ENCODE results near the gene RALGAPA2. TPM values are rescaled to one million over a fixed set of nuclear protein-coding genes. Genes with fewer than 3 reads are reported as not detected.

Gene RALGAPA2
- total RNA-seq, 2 donors from 2014 or later, result 27.8 to 28.5 TPM

GRCh38 chr20:20499439-20499838 is 213.0 kb downstream of the RALGAPA2 start:
- TF ChIP-seq CTCF (IDR thresholded peaks at IDR 0.05), result no peak
- H3K36me3 ChIP-seq, result peaks cover 41% of the 10 kb centered on the region
- no peak overlapping the region for H3K4me3 ChIP-seq
- H3K27me3 ChIP-seq, result no peaks in the 10 kb centered on the region
- H3K27ac ChIP-seq, result no peak overlapping the region
- H3K4me1 ChIP-seq, result peaks cover 0 to 3% of the 10 kb centered on the region in 2 donors
- H3K9me3 ChIP-seq, result no peaks in the 10 kb centered on the region
- DNase-seq (ENCODE audit: low spot score), result no peak

- H3K9me3 ChIP-seq, result no peaks in the 10 kb centered on the region
- H3K36me3 ChIP-seq, result peaks cover 37% of the 10 kb centered on the region
- no peak overlapping the region for H3K4me3 ChIP-seq
- H3K27me3 ChIP-seq, result no peaks in the 10 kb centered on the region
- H3K4me1 ChIP-seq, result peaks cover 0 to 3% of the 10 kb centered on the region in 2 donors
- TF ChIP-seq CTCF (IDR thresholded peaks at IDR 0.05), result no peak
- H3K27ac ChIP-seq, result no peak overlapping the region
- DNase-seq (ENCODE audit: low spot score), result no peak
Measured at GRCh38 chr20:20498076-20498861, 214.2 kb downstream of the RALGAPA2 start.

DNA sequence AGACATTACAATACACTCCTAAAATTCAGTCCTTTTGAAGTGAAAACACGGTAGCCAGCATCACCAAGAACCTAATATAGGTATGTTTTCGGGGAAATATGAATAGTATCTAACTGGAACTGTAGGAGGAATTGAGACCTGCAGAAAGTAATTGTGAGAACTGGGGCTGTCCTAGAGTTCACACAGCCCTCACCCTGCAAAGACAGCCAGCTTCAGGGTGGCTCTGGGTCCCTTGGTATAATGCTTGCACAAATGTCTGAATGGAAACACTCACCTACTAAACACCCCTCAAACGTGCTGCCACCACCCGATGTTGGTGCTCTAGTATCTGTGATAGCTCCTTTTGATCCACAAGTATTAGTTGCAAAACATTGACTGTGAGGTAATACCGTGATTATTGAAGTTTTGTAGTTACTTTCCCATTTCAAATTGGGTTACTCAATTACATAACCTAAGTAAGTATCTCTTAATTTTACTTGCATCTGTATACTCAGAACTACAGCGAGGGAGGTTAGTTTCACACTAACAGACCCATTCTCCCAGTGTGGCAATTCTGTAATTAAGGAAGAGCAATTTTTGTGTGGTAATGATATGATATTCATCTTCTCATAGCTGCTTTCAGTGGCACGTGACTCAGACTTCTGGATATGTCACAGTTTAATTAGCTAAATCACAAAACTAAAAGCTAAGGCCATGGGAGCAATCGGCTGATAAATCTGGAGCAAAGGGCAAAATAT is 215.0 kb downstream of the RALGAPA2 start:
- TF ChIP-seq CTCF (IDR thresholded peaks at IDR 0.05), result no peak
- Histone ChIP-seq H3K4me3 (no peak overlapping the region), H3K9me3 (no peaks in the 10 kb centered on the region), H3K27ac (no peak overlapping the region), H3K36me3 (peaks cover 29% of the 10 kb centered on the region), H3K4me1 (peaks cover 0 to 3% of the 10 kb centered on the region in 2 donors), H3K27me3 (no peaks in the 10 kb centered on the region)
- DNase-seq (ENCODE audit: low spot score), result no peak

GRCh38 chr20:20495729-20496503 is 216.5 kb downstream of the RALGAPA2 start:
- no peaks in the 10 kb centered on the region for H3K27me3 ChIP-seq
- H3K9me3 ChIP-seq, result no peaks in the 10 kb centered on the region
- H3K4me3 ChIP-seq, result no peak overlapping the region
- DNase-seq (ENCODE audit: low spot score), result no peak
- peaks cover 0 to 3% of the 10 kb centered on the region in 2 donors for H3K4me1 ChIP-seq
- TF ChIP-seq CTCF (IDR thresholded peaks at IDR 0.05), result no peak
- H3K27ac ChIP-seq, result no peak overlapping the region
- peaks cover 26% of the 10 kb centered on the region for H3K36me3 ChIP-seq

DNA sequence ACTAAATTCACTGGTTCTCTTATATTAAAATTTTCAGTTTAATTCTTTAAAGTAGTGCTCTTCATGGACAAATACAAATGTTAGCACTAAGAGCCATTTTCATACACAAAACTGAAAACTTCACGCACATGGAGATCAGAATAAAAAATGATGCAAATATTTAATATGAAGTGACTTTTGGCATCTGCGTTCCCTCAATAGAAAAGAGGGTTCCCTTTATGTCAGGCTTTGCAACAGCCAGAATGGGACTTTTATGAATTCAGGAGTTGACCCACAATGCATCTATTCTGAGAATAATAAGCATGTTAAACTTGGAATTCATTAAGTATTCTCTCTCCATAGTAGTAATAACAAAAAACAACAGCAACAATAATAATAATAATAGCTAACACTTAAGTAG is 218.7 kb downstream of the RALGAPA2 start:
- H3K9me3 ChIP-seq, result no peaks in the 10 kb centered on the region
- no peak overlapping the region for H3K27ac ChIP-seq
- H3K27me3 ChIP-seq, result no peaks in the 10 kb centered on the region
- no peak for TF ChIP-seq CTCF (IDR thresholded peaks at IDR 0.05)
- H3K4me1 ChIP-seq, result peaks cover 0 to 2% of the 10 kb centered on the region in 2 donors
- no peak for DNase-seq (ENCODE audit: low spot score)
- H3K4me3 ChIP-seq, result no peak overlapping the region
- H3K36me3 ChIP-seq, result peaks cover 28% of the 10 kb centered on the region

All from right atrium auricular region (tissue), 2 donors.